H9 (cell line): ENCODE measurements around the gene MIB2. TPM values are rescaled to one million over a fixed set of nuclear protein-coding genes. Genes with fewer than 3 reads are reported as not detected.

ENCODE experiments used
- DNase-seq: peaks from one replicate; pipeline ENCODE4 v3.0.0-alpha.2; 2017
- H2AFZ ChIP-seq: one replicate; pipeline ENCODE4 v1.6.1; 2013; ENCODE audit warnings: mild to moderate bottlenecking, low read length, control low read depth, moderate library complexity
- H2AK5ac ChIP-seq: 2 replicates; pipeline ENCODE4 v1.6.1; 2013; ENCODE audit warnings: low read length, control low read depth, mixed read lengths; ENCODE audit not compliant: insufficient read length
- H2BK120ac ChIP-seq: one replicate; pipeline ENCODE4 v1.6.1; 2013; ENCODE audit warnings: low read depth, mild to moderate bottlenecking, low read length, control low read depth, inconsistent platforms; ENCODE audit not compliant: poor library complexity, severe bottlenecking
- H2BK12ac ChIP-seq: 2 replicates; pipeline ENCODE4 v1.6.1; 2013; ENCODE audit warnings: low read length, control low read depth, mixed read lengths, low read depth; ENCODE audit not compliant: insufficient read length
- H2BK15ac ChIP-seq: 2 replicates; pipeline ENCODE4 v1.6.1; 2013; ENCODE audit warnings: low read depth, low read length, control low read depth
- H2BK20ac ChIP-seq: one replicate; pipeline ENCODE4 v1.6.1; 2013; ENCODE audit warnings: low read depth, mild to moderate bottlenecking, low read length, control low read depth, inconsistent platforms; ENCODE audit not compliant: poor library complexity, severe bottlenecking
- H2BK5ac ChIP-seq: 2 replicates; pipeline ENCODE4 v1.6.1; 2013; ENCODE audit warnings: low read length, control low read depth, mixed read lengths; ENCODE audit not compliant: insufficient read length
- H3K14ac ChIP-seq: 2 replicates; pipeline ENCODE4 v1.6.1; 2013; ENCODE audit warnings: low read length, control low read depth; ENCODE audit not compliant: insufficient read depth
- H3K18ac ChIP-seq: 2 replicates; pipeline ENCODE4 v1.6.1; 2013; ENCODE audit warnings: low read depth, mild to moderate bottlenecking, mixed read lengths, low read length, control low read depth; ENCODE audit not compliant: insufficient read length
- H3K23ac ChIP-seq: 2 replicates; pipeline ENCODE4 v1.6.1; 2013; ENCODE audit warnings: low read length, control low read depth, mixed read lengths, low read depth; ENCODE audit not compliant: insufficient read length
- H3K23me2 ChIP-seq: 2 replicates; pipeline ENCODE4 v1.6.1; 2013; ENCODE audit warnings: low read depth, mild to moderate bottlenecking, mixed read lengths, low read length, control low read depth; ENCODE audit not compliant: insufficient read length, poor library complexity, severe bottlenecking
- H3K27ac ChIP-seq: 2 replicates; pipeline ENCODE4 v1.5.1; 2013; ENCODE audit warnings: low read length, control low read depth, mixed read lengths, low read depth; ENCODE audit not compliant: insufficient read length
- H3K27me3 ChIP-seq: 2 replicates; pipeline ENCODE4 v1.6.1; 2013; ENCODE audit warnings: low read length, control low read depth, inconsistent platforms; ENCODE audit not compliant: insufficient read depth
- H3K4ac ChIP-seq: 2 replicates; pipeline ENCODE4 v1.6.1; 2013; ENCODE audit warnings: low read depth, mild to moderate bottlenecking, control low read depth, inconsistent platforms, low read length, moderate library complexity
- H3K4me1 ChIP-seq: 2 replicates; pipeline ENCODE4 v1.6.1; 2013; ENCODE audit warnings: low read length, control low read depth, inconsistent platforms; ENCODE audit not compliant: insufficient read depth
- H3K4me2 ChIP-seq: 2 replicates; pipeline ENCODE4 v1.6.1; 2013; ENCODE audit warnings: low read length, control low read depth, mixed read lengths; ENCODE audit not compliant: insufficient read length, insufficient read depth
- H3K56ac ChIP-seq: 2 replicates; pipeline ENCODE4 v1.6.1; 2013; ENCODE audit warnings: low read depth, mild to moderate bottlenecking, mixed read lengths, low read length, control low read depth; ENCODE audit not compliant: insufficient read length
- H3K79me1 ChIP-seq: 2 replicates; pipeline ENCODE4 v1.6.1; 2013; ENCODE audit warnings: low read depth, mild to moderate bottlenecking, moderate library complexity, low read length, control low read depth, inconsistent platforms; ENCODE audit not compliant: insufficient read depth, poor library complexity, severe bottlenecking
- H3K79me2 ChIP-seq: 2 replicates; pipeline ENCODE4 v1.6.1; 2013; ENCODE audit warnings: low read length, control low read depth, inconsistent platforms; ENCODE audit not compliant: insufficient read depth
- H3K9ac ChIP-seq: 2 replicates; pipeline ENCODE4 v1.6.1; 2013; ENCODE audit warnings: low read length, control low read depth, mixed read lengths; ENCODE audit not compliant: insufficient read length; ENCODE audit errors: extremely low read depth
- H3K9me3 ChIP-seq: one replicate; pipeline ENCODE4 v1.6.1; 2013; ENCODE audit warnings: low read depth, low read length, inconsistent platforms; ENCODE audit not compliant: control insufficient read depth
- H3T11ph ChIP-seq: one replicate; pipeline ENCODE4 v1.6.1; 2013; ENCODE audit warnings: mild to moderate bottlenecking, low read length, control low read depth, inconsistent platforms
- H4K20me1 ChIP-seq: one replicate; pipeline ENCODE4 v1.6.1; 2013; ENCODE audit not compliant: control insufficient read depth, insufficient read length, insufficient read depth
- H4K5ac ChIP-seq: 2 replicates; pipeline ENCODE4 v1.6.1; 2013; ENCODE audit warnings: low read depth, mild to moderate bottlenecking, mixed read lengths, low read length, control low read depth; ENCODE audit not compliant: insufficient read length
- H4K8ac ChIP-seq: replicated peaks from 2 replicates; pipeline ENCODE4 v1.6.1; 2013; ENCODE audit warnings: low read length, control low read depth, mixed read lengths, low read depth; ENCODE audit not compliant: insufficient read length
- H4K91ac ChIP-seq: 2 replicates; pipeline ENCODE4 v1.6.1; 2013; ENCODE audit warnings: low read depth, mild to moderate bottlenecking, moderate library complexity, mixed read lengths, low read length, control low read depth; ENCODE audit not compliant: insufficient read length
- H3K27ac Mint-ChIP-seq, 3 experiments: 2 replicates in 2 of 3; 3 replicates in 1 of 3; pipeline ENCODE4 v1.8.0; 2020 to 2021; ENCODE audit warnings: mixed read lengths in 3 of 3, mild to moderate bottlenecking in 1 of 3, moderate library complexity in 1 of 3
- H3K27me3 Mint-ChIP-seq: 2 replicates; pipeline ENCODE4 v1.8.0; 2021; ENCODE audit warnings: low read depth, mild to moderate bottlenecking, moderate library complexity, mixed read lengths
- H3K36me3 Mint-ChIP-seq, 3 experiments: 2 replicates in 2 of 3; 3 replicates in 1 of 3; pipeline ENCODE4 v1.8.0; 2020 to 2021; ENCODE audit warnings: low read depth in 3 of 3, mixed read lengths in 3 of 3; ENCODE audit not compliant: insufficient read depth in 1 of 3
- H3K4me1 Mint-ChIP-seq, 2 experiments: 2 replicates each; pipeline ENCODE4 v1.8.0; 2020; ENCODE audit warnings: mixed read lengths in 2 of 2
- H3K4me3 Mint-ChIP-seq, 2 experiments: 2 replicates in 1 of 2; 3 replicates in 1 of 2; pipeline ENCODE4 v1.8.0; 2020 to 2021; ENCODE audit warnings: mild to moderate bottlenecking in 2 of 2, mixed read lengths in 2 of 2, moderate library complexity in 1 of 2
- H3K9me3 Mint-ChIP-seq, 2 experiments: 2 replicates in 1 of 2; 3 replicates in 1 of 2; pipeline ENCODE4 v1.8.0; 2020; ENCODE audit warnings: mild to moderate bottlenecking in 2 of 2, mixed read lengths in 2 of 2, moderate library complexity in 1 of 2
- CTCF ChIP-seq: fragments of 200-600 bp; sonication (generic); conservative IDR thresholded peaks from 3 replicates; pipeline ENCODE4 v1.8.0; 2021; ENCODE audit warnings: antibody characterized with exemption, mild to moderate bottlenecking
- WGBS: extraction: QIAGEN DNeasy Blood & Tissue Kit; methylation state at CpG from one replicate; pipeline ENCODE4 v1.1.7; 2013; ENCODE audit warnings: missing lambda C conversion rate, low lambda C conversion rate, mixed read lengths; ENCODE audit not compliant: insufficient read length; ENCODE audit errors: extremely low coverage; 5-methylcytosine and 5-hydroxymethylcytosine counted together
- total RNA-seq: library from RNA; stranded (reverse); gene quantifications from 2 replicates; pipeline ENCODE4 v1.2.1, GENCODE V29; 2021

MIB2 gene
- total RNA-seq, 1 experiment from 2014 or later: 77.8 TPM

- Histone ChIP-seq H3K9ac (no peak overlapping the region), H2AK5ac (no peak overlapping the region), H3K18ac (no peak overlapping the region), H3T11ph (no peak overlapping the region), H2BK120ac (no peak overlapping the region), H4K91ac (no peak overlapping the region), H3K23me2 (no peaks in the 10 kb centered on the region), H3K27me3 (no peaks in the 10 kb centered on the region), H4K5ac (no peak overlapping the region), H3K14ac (no peak overlapping the region), H3K4me1 (no peaks in the 10 kb centered on the region), H3K9me3 (no peaks in the 10 kb centered on the region), H3K79me1 (no peaks in the 10 kb centered on the region), H4K20me1 (no peaks in the 10 kb centered on the region), H3K27ac (no peak overlapping the region), H2BK12ac (no peak overlapping the region), H3K56ac (no peak overlapping the region), H3K23ac (no peak overlapping the region), H2AFZ (no peak overlapping the region), H2BK15ac (no peak overlapping the region), H3K4me2 (no peak overlapping the region), H4K8ac (no peak overlapping the region), H2BK5ac (no peak overlapping the region), H3K79me2 (no peaks in the 10 kb centered on the region), H2BK20ac (no peak overlapping the region), H3K4ac (no peak overlapping the region)
- no peak for TF ChIP-seq CTCF
- no peak for DNase-seq
- Mint-ChIP-seq H3K27me3 (no peaks in the 10 kb centered on the region), H3K9me3 (no peaks in the 10 kb centered on the region), H3K27ac (peak overlapping the region in 2 of 3 experiments; percentile 44 to 53; a peak in 2 of 7 replicates), H3K36me3 (peaks cover 10 to 42% (median 38%) of the 10 kb centered on the region in 3 experiments; a peak in 6 of 7 replicates), H3K4me3 (no peak overlapping the region), H3K4me1 (no peaks in the 10 kb centered on the region)
- WGBS: no CpG with 5 or more reads among the region's 27 CpGs
Observed at GRCh38 chr1:1671365-1672119, 56.2 kb downstream of the MIB2 start.
